ENCODE measurements around the gene KRT33B.

The KRT33B gene

GRCh38 chr17:41329279-41329948 lies 40.2 kb downstream of the KRT33B start (continued):
- TF ChIP-seq ZNF449 (tag by site-specific recombination; IDR thresholded peaks at IDR 0.05) (no peak), ZNF645 (tag by site-specific recombination; IDR thresholded peaks at IDR 0.05) (no peak), ZNF416 (tag by site-specific recombination; IDR thresholded peaks at IDR 0.05) (no peak), ZSCAN5A (tag by site-specific recombination; IDR thresholded peaks at IDR 0.05) (no peak), PRDM10 (tag by site-specific recombination; IDR thresholded peaks at IDR 0.05) (peak; percentile 11; the same call in 1 of the 2 replicates), YY1 (tag by site-specific recombination; IDR thresholded peaks at IDR 0.05) (no peak), AEBP2 (tag by site-specific recombination; IDR thresholded peaks at IDR 0.05; ENCODE audit: borderline replicate concordance) (no peak), ZNF660 (tag by site-specific recombination; IDR thresholded peaks at IDR 0.05) (no peak), ZFP37 (tag by site-specific recombination; IDR thresholded peaks at IDR 0.05) (no peak), FEZF1 (tag by site-specific recombination; IDR thresholded peaks at IDR 0.05) (no peak), ZNF623 (tag by site-specific recombination; IDR thresholded peaks at IDR 0.05) (no peak), ZNF596 (tag by site-specific recombination; IDR thresholded peaks at IDR 0.05) (no peak), ZNF140 (tag by site-specific recombination; IDR thresholded peaks at IDR 0.05) (no peak)

- TF ChIP-seq ZNF155 (tag by site-specific recombination; IDR thresholded peaks at IDR 0.05) (no peak), ZSCAN18 (tag by site-specific recombination; IDR thresholded peaks at IDR 0.05) (no peak), KLF16 (tag by site-specific recombination; IDR thresholded peaks at IDR 0.05) (no peak), ZNF175 (tag by site-specific recombination; IDR thresholded peaks at IDR 0.05) (no peak), ZNF223 (tag by site-specific recombination; IDR thresholded peaks at IDR 0.05) (no peak)
- H3K27ac ChIP-seq (ENCODE audit: extremely low read depth, low read depth, low read length): no peak overlapping the region
- no peak overlapping the region for H3K4me3 ChIP-seq (ENCODE audit: low read depth, low read length)
- CTCF ChIA-PET: interaction anchor here (0.7 to 2.8 kb wide), 8 partner anchors 12 to 472 kb away, joined by 3 to 16 read pairs (median 6); partner anchors contain the start of gene KRTAP17-1
- no peaks in the 10 kb centered on the region for H3K4me1 ChIP-seq (ENCODE audit: control insufficient read depth, insufficient read depth, low read length)
- H3K9me3 ChIP-seq (ENCODE audit: control insufficient read depth, insufficient read depth, low read depth, low read length): no peaks in the 10 kb centered on the region
- POLR2A ChIA-PET: no interaction called here
- H3K36me3 ChIP-seq (ENCODE audit: control insufficient read depth in 2 of 2, insufficient read depth in 1 of 2, low read length in 2 of 2): no peaks in the 10 kb centered on the region
Observed at GRCh38 chr17:41328207-41328606, 41.4 kb downstream of the KRT33B start.
